Breast epithelium (tissue), 3 donors: ENCODE data around the gene AMIGO1.

ENCODE experiments used
- POLR2A ChIP-seq: fragments of 450-650 bp; IDR thresholded peaks from one replicate; pipeline ENCODE4 v1.6.1; 2016; ENCODE audit warnings: antibody characterized with exemption, mild to moderate bottlenecking, moderate library complexity
- POLR2AphosphoS5 ChIP-seq, 3 donors: sonication (generic); formaldehyde crosslinking; IDR thresholded peaks; one replicate each; pipeline ENCODE4 v1.6.1; 2017; ENCODE audit warnings: antibody characterized with exemption in 3 of 3
- TF ChIP-seq, protein P1 (sequence below), 3 donors: fragments of 450-650 bp; IDR thresholded peaks; one replicate each; pipeline ENCODE4 v1.5.1; 2016 to 2017; ENCODE audit warnings: antibody characterized with exemption in 3 of 3, mild to moderate bottlenecking in 3 of 3, moderate library complexity in 3 of 3

DNA sequence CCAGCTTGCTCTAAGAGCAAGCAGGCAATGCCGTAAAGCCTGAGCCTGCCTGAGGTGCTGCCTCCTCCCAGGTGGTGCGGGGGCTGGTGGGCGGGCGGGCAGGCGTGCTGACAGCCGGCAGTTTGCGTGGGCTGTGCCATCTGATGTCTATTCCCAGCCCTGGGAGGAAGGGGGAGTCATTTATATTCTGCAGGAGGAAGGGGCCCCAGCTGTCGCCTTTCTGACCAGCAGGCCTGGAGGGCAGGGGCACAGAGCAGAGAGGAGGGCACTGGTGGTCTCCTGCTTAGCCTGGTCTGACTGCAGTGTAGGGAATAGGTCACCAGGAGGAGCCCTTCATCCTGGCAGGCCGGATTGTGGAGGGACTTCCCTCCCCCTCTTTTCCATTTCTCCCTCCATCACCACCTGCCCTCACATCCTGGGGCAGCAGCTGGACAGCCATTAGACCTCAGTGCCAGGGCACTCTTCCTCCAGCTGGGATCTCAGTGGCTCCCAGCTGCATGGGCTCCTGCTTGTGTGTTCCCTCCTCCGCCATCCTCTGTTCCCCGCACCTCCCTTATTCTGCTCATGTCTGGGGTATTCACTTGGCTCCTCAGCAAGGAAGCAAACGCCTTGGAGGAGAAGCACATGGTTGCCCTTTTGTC lies 11.2 kb downstream of the AMIGO1 start:
- no peak for TF ChIP-seq POLR2AphosphoS5 (IDR thresholded peaks at IDR 0.05)
- TF ChIP-seq, protein P1, sequence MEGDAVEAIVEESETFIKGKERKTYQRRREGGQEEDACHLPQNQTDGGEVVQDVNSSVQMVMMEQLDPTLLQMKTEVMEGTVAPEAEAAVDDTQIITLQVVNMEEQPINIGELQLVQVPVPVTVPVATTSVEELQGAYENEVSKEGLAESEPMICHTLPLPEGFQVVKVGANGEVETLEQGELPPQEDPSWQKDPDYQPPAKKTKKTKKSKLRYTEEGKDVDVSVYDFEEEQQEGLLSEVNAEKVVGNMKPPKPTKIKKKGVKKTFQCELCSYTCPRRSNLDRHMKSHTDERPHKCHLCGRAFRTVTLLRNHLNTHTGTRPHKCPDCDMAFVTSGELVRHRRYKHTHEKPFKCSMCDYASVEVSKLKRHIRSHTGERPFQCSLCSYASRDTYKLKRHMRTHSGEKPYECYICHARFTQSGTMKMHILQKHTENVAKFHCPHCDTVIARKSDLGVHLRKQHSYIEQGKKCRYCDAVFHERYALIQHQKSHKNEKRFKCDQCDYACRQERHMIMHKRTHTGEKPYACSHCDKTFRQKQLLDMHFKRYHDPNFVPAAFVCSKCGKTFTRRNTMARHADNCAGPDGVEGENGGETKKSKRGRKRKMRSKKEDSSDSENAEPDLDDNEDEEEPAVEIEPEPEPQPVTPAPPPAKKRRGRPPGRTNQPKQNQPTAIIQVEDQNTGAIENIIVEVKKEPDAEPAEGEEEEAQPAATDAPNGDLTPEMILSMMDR (IDR thresholded peaks at IDR 0.05): peak in 2 of 3 donors; percentile 16 to 23
- no peak for TF ChIP-seq POLR2A
